GM21381 (cell line): ENCODE data around the gene CMTR1.
"Not testable (repeated sequence)": the region's sequence is repeated elsewhere in the genome, so short reads cannot be mapped to it uniquely, and the experiment has no call there.

ENCODE experiments used
- ATAC-seq: cut with Tn5 transposase; IDR thresholded peaks from one replicate; pipeline ENCODE4 v1.9.1; 2021; ENCODE audit warnings: mild to moderate bottlenecking, moderate library complexity; ENCODE audit not compliant: unreplicated experiment

The CMTR1 gene

DNA sequence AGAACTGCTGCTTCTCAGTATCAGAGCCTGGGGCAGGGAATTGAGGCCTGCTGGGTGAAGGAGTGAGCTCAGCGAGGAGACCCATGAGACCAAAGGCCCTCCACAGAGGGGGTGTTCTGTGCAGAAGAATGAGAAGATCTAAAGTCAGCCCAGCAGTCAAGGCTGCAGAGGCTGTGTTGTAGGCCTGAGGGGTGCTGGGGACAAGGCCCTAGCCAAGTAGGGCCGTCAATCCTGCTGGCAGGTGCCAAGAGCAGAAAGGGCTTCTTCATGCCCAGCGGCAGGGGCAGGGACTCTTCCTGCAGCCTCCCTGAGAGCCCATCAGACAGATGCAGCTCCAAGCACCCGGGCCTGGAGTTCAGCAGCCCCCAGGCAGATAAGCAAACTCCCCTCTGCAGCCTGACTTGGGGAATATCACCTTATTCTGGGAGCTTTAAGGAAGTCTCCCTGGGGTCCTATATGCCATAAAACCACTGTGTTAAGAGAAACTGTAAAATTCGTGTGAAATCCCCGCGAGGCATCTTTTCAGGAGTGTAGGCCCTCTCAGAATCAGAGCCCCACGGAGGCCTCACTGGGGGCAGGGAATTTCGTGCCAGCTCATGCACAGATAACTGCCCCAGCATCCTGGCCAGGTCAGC lies 57.6 kb downstream of the CMTR1 start:
- ATAC-seq = no peak

DNA sequence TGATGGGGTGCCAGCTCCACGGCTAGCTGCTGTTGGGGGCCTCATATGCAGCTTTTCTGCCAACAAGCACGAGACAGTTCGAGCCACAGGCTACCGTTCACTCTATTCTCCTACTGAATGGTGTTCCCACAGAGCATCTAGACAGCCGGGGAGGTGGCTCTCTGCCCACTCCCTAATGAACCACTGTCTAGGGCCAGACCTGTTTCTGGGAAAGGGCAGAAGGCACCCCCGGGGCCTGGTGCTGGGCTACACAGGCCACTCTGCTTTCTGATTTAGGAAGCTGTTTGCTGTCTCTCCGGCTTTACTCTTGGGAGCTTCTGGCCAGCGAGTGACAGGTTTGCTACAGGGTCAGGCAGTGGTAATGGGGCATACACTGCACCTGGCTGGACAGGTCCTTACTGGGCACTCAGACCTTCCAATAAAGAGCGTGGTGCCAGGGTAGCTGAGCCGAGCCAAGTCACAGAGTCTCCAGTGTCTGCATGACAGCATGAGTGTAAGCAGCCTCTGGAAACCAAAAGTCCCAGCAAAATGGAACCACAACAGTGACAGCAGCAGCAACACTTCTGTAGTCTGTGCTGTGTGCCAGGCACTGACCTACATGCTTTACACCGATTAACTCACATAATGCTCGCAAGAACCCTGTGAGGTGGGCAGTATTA lies 58.3 kb downstream of the CMTR1 start:
- ATAC-seq = no peak

DNA sequence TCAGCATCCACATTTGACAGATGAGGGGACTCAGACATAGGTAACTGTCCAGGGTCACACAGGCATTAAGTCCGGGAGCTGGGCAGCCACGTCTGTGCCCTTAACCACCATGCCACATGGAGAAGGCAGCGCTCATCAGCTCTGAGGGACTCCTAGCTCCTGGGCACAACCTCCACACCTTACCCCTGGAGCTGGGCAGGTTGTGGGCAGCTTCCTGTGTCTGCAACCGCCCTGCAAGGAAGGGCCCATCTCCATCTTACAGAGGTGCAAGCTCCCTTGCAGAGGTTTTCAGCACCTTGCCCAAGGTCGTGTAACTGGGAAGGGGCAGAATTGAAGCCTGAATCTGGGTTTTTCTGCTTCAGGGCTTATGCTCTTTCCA lies 58.8 kb downstream of the CMTR1 start:
- no peak for ATAC-seq

DNA sequence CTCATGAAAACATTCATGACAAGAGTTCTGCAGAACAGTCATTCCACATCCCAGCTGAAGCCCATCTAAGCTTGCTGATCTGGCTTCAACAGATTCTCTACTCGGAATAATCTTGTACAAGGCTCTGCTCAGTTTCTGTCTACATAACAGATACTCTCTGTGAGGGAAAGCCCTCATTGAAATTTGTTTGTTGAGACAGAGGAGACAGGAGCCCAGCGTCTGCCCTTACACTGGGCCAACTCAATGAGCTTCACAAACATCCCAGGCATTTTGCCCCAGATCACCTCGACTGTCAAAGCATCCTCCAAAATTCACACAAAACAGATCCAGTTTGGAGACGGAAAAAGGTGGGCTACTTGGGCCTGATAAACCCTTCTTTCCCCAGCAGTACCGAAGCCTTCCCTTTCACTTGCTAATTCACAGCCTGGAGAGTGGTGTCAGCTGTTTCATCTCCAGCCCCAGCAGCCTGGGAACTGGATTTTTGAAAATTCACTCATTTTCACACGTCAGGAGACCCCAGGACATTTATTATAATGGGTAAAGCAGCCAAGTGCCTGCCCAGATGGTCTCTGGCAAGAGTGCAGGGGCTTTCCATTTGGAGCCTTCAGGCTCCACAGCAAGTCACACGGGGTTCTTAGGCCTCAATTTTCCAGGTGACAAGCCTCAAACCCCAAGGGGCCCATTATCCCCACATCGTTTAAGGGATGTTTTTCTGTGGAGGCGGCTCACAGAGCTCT lies 59.4 kb downstream of the CMTR1 start:
- no peak for ATAC-seq

DNA sequence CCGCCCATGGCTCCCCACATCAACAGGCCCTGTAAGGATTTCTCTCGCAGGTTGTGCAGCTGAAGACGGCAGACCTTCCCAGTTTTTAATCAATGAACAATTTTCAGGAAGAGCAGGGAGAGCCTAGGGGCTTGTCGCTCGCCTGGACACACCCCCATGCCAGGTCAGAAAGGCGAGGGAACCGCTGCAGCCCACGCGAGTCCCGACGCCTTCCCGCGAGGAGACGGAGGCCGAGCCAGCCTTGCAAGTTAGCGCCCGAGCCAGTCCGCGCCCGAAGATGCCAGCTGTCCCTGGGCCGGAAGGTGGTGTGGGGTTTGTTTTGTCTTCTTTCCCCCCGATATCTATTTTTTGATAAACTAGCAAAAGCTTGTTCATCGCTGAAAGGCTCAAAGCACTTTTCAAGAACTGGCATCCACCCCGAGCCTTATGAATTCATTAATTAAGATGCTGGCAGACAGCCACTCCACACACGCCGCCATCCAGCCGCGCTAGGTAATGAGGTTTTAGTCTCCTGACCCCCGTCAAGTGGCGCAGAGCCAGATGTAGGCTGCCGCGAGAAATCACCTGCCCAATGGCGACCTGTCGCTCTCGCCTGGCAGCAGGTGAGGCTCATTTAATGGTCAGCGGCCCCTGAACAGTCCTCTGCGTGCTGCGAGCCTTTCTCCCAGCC lies 60.1 kb downstream of the CMTR1 start:
- ATAC-seq = no peak

DNA sequence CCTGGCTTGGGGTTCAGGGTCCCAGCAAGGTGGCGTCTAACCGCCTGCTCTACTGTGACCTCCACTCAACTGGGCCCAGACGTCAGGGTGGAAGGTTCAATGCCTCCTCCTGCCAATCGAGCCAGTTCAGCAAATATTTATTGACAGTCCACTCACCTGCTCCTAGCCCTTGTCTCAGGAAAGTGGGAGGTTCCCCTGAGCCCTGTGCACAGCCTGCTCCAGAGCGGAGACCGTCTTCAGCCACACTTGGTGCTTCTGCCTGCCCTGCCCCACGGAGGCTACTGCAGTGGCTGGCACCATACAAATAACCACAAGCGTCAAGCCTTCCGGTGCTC lies 60.6 kb downstream of the CMTR1 start:
- ATAC-seq = no peak

DNA sequence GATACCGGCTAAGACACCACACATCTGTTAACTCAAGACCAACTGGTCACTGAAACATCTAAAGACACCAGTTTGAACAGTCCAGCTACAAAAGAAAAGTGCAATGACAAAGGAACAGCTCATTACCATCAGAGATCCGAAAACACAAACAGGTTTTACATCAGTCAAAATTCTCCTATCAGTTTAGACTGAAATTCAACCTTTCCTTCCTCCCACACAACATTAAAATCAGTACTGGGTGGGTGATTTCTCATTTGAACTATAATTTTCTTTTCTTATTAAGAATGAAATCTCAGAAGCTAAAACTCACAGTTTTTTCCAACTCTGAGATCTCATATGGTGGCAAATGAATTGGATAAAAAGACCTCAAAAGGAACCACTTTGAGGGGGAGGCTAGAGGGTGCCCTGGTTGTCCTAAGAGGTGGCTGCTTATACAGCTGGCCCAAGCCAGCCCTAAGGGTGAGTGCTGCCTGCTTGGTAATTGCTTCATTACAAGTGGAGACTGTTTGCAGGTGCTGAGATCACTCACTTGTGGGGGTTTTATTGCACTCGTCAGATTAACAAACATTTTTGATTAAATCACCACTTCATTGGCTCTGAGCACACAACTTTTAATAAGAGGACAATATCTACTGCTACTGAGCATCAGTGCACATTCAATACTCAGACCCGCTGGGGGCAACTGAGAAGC lies 62.4 kb downstream of the CMTR1 start:
- no peak for ATAC-seq

DNA sequence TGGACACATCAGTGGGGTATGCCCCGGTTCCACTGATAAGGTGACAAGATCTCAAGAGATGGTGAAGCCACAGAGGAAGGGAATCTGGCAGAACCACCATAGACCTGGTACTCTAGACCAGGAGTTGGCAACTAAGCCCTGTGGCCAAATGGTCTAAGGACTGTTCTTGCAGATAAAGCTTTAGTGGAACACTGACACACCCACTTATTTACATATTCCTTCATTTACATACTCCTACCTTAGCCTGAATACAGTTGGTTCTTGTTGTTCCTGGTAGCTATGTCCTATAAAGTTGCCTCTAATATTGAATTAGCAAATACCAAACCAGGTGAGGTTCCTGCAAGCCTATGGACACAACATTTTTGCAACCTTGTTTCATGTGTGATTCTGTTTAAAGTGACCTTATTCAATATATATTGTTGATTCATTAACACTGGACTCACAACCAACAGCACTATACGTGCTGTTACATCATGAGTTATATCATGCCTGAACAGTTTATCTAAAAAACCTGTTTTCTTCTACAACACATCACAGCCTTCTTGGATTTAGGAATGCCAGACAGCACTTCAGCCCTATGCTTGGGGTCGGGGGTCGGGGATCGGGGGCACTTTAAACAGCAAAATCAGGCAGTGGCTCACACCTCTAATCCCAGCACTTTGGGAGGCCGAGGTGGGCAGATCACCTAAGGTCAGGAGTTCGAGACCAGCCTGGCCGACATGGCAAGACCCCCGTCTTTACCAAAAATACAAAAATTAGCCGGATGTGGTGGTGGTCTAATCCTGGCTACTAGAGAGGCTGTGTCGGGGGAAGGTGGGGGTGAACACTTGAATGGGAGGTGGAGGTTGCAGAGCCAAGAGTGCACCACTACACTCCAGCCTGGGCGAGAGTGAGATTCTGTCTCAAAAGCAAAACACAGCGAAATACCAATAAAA lies 64.2 kb downstream of the CMTR1 start:
- no peak for ATAC-seq

DNA sequence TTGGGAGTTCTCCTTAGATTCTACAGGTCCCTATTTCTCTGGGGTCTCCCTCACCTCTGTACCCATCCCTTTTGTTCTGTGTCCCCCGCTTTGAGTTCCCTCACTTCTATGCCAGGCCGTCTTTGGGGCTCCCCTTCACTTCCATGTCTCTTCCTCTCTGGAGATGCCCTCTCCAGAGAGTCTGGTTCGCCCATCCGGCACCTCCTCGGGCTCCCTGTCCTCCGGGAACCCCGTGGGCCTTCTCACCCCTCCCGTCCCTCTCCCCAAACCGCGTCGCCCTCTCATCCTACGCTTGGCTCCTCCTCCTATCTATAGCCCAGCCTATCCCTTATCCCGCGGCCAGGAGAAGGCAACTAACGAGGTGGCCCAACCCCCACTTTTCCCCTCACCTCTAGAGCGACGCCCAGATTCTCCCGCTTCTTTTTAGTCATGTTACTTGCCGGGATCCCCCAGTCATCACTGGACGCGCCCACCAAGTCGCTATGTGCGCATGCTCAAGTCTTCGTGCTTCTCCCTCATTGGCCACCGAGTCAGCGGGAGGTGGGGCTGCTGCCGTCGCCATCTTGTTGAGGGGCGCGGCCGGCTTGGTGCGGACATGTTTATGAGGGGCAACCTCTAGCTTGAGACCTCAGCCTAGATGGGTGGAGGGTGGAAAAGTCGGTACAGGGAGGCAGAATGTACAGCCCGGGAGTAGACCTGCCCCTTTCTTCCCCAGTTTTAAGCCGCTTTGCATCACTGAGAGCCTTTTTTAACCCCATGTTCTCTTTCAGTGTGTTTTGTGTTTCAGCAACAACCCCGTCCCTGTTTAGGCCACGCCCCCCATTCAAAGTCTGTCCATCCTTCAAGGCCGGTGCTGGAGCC lies 66.6 kb downstream of the CMTR1 start, which contains the start of gene CCDC167:
Gene CCDC167, minus strand, starts transcription at position 461 of the 861 bp plus-strand sequence. Its CDS starts 30 bp downstream, at position 431.
- peak; percentile 78 for ATAC-seq

DNA sequence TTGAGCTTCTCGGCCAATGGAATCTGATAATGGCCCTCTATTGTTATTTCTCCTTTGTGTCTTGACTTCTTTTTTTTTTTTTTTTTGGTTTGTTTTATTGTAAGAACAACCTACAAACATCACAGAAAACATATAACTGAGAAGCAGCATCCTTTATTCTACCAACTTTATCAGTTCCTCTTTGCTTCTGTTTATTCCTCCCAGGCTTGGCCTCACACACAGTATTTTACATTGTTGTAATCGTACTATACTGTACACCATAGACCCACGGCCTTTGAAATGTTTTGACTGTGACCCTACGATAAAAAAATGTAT lies 67.2 kb downstream of the CMTR1 start:
- ATAC-seq = no peak

DNA sequence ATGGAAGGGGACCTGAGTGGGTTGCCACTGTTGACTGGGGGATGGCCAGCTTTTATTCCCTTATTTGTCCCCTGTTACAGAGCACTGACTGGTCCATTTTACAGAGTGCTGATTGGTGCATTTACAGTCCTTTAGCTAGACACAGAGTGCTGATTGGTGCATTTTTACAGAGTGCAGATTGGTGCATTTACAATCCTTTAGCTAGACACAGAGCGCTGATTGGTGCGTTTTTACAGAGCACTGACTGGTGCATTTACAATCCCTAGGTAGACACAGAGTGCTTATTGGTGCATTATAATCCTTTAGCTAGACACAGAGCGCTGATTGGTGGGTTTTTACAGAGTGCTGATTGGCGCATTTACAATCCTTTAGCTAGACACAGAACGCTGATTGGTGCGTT lies 67.9 kb downstream of the CMTR1 start:
- ATAC-seq = not testable (repeated sequence)

DNA sequence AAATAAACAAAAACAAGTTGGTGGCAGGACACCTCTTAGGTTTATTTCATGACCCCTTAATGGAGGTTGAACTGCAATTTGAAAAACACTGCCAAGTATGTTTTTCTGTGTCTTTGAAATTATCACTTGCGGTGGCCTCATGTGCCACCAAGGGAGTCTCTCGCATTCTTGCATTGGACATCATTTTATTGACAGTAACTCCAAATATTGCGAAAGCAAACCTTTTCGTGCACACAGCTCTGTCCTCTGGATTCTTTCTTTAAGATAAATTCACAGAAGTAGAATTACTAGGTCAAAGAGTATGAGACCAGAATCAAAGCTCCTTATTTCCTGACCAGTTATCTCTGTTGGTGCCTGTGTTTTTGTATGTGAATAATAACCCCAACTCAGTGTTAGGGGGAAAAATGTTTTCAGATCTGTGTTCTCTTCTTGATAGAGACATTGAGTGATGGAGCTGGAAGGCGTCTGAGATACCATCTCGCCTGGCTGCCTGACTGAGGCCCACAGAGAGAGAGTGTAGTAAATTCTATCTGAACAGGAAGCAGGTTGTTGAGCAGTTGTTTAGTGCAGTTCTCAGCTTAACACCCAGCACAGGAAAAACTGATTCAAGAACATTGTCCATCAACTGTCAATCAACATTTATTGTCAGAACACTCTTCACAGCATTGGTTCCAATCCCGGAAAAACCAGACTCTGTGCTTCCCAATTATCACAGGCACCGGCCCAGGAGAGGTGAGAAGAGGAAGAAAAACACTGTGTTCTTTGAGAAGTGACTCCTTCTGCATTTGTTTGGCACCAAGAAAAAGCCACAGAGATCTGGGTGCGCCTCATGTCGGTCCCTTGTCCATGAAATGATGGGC lies 68.8 kb downstream of the CMTR1 start:
- no peak for ATAC-seq

DNA sequence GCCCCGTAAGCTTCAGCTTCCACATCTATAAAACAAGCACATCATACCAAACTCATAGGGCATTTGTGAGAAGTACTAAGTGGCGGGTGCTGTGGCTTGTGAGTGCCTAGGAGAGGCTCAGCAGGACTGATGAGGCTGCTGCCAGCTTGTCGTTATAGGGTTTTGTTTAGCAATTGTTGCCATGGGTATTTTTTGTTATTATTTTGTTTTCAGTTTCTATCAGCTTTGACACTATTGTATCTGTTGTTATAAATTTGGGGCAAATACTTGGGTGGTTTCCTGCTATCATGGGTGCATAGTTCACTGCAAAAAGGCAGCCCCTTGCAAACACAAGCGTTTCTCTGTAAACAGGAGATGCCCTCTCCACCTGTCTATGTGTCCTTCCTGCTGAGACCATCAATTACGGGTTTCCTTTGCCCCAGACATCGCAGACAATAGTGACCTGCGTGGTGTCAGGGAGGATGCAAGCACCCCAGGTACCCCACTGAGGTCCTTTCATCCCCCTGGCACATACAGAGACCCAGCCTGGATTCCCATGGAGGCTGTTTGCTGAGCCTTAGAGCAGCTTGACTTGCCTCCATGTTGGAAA lies 69.8 kb downstream of the CMTR1 start:
- no peak for ATAC-seq

DNA sequence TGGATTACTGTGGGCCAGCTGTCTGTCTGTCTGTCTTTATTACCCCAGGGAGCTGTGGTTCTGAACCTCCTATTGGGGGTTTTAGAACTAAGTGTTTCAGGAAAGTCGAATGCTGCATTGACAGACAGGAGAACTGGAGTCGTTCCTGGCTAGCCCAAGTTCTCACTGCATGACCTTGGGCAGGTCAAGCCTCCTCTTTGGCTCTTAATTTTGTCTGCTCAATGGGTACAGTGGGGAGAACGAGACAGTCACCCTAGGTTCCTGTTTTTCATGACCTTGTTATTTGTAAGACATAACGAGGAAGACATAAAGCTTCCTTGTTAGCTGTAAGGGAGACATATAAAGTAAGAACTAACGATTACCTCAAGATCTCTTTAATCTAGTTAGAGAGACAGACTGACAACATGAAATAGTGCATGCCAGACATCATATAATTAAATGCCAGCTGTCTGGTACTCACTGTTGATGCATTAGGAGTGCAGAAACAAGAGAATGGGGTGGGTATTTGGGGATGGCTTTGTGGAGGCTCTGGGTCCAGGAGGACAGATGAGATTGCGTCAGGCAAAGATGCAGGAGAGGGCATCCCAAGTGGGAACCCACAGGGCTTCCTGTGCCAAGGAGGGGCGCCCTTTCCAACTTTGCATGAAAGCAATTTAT lies 70.4 kb downstream of the CMTR1 start:
- ATAC-seq = no peak

DNA sequence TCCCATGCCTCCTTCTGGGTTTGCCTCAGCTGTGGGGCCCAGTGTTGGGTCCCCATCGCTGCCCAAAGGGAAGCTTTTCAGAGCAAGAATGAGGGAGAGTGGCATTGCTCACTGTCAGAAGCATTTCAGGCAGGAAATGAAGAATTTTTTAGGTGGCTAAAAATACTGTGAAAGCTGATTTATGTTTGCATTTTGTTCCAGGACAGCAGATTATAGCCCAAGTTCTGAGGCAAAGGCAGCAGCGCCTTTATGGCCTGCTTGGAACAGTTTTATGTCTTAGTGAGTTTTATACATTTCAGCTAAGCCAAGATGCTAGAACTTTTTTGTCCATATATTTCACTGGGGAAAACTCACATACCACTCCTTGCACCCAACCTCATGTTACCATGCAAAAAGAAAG lies 71.0 kb downstream of the CMTR1 start:
- ATAC-seq = no peak

DNA sequence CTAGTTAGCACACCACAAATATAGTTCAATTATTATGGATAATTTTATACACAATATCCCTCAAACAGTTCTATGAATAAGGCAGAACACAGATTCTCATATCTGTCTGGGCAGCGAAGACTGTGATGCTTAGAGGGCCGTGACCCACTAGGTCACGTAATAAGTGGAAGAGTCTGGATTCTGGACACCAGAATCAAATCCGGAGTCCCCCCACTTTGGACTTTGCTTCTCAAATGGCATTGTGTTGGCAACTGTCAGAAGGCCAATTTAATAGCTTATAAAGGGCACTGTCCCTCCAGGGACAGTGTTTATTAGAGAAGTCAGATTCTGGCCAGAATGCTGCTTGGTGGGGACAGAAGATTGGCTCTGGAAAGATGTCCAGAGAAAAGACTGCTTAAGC lies 73.5 kb downstream of the CMTR1 start:
- no peak for ATAC-seq

DNA sequence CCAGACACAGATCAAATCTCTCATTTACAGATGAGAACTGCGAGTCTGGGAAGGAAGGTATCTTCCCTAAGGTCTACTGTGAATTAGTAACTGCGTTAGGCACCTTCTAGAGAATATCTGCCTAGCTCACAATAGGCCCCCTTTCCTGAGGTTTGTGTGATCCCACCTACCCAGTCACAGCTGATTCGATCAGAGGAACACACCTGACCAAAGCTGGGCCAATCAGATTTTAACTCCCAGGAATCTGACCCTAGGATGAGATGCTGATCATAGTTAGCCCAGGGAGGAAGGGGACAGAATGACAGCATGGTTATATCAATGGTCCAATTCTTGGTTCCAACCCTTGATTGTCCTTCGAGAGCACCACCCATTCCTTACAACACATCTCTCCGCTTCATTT lies 74.1 kb downstream of the CMTR1 start:
- no peak for ATAC-seq
